GM18526 (cell line): ENCODE measurements around the gene COMT.

Experiments
- POLR2A ChIP-seq: IDR thresholded peaks from 3 replicates; pipeline ENCODE4 v1.6.1; 2011; ENCODE audit not compliant: insufficient read length; ENCODE audit errors: extremely low read depth

The COMT gene

GRCh38 chr22:19903513-19903912 is 38.1 kb upstream of the COMT start:
- TF ChIP-seq POLR2A = no peak

- no peak for TF ChIP-seq POLR2A
These were observed 37.3 kb upstream of the COMT start for GRCh38 chr22:19904174-19904856.

GRCh38 chr22:19904935-19905334 is 36.6 kb upstream of the COMT start:
- no peak for TF ChIP-seq POLR2A

GRCh38 chr22:19905347-19906276 is 36.0 kb upstream of the COMT start:
- TF ChIP-seq POLR2A = no peak

- no peak for TF ChIP-seq POLR2A
These were observed 32.0 kb upstream of the COMT start for GRCh38 chr22:19909350-19910179.

- TF ChIP-seq POLR2A = no peak
These were observed 31.3 kb upstream of the COMT start for GRCh38 chr22:19910180-19910744.

- TF ChIP-seq POLR2A = no peak
These were observed 29.9 kb upstream of the COMT start for GRCh38 chr22:19911540-19912270.

- TF ChIP-seq POLR2A = no peak
These were observed 29.1 kb upstream of the COMT start for GRCh38 chr22:19912271-19912999.

- no peak for TF ChIP-seq POLR2A
These were observed 28.1 kb upstream of the COMT start for GRCh38 chr22:19913337-19913936.

- no peak for TF ChIP-seq POLR2A
These were observed 27.2 kb upstream of the COMT start for GRCh38 chr22:19914201-19914943.

- no peak for TF ChIP-seq POLR2A
These were observed 26.2 kb upstream of the COMT start for GRCh38 chr22:19915287-19915954.

GRCh38 chr22:19916006-19916405 is 25.6 kb upstream of the COMT start:
- TF ChIP-seq POLR2A = no peak
